Activated T-helper 17 cell treated with anti-CD3 and anti-CD28 coated beads, Interleukin-2, amount 50 U/mL, for 72 hours (primary cell): ENCODE measurements around the gene UBASH3A. TPM values are rescaled to one million over a fixed set of nuclear protein-coding genes. Genes with fewer than 3 reads are reported as not detected.

ENCODE experiments used
- total RNA-seq, 2 donors: library from RNA; stranded (reverse); gene quantifications; one replicate each; pipeline ENCODE4 v1.2.3, GENCODE V29; 2022

UBASH3A gene
- total RNA-seq, 2 donors from 2014 or later: 28.3 to 42.1 TPM

Other genes starting within 250 kb of the UBASH3A start
- 1 to 10 TPM; 3.1 to 8.2 TPM for gene ABCG1, start 184.8 kb upstream of the UBASH3A start, total RNA-seq
- not detected for gene TFF3, start 88.5 kb upstream of the UBASH3A start, total RNA-seq
- not detected for gene TFF2, start 52.9 kb upstream of the UBASH3A start, total RNA-seq
- not detected for gene TFF1, start 37.4 kb upstream of the UBASH3A start, total RNA-seq
- 100 to 1,000 TPM in 1 of 2 donors, 10 to 100 TPM in 1; 24.0 to 163 TPM for gene TMPRSS3, start 7.8 kb upstream of the UBASH3A start, total RNA-seq
- gene RSPH1, start 92.3 kb downstream of the UBASH3A start, total RNA-seq: under 1 TPM in 1 of 2 donors, not detected in 1; 0.82 TPM
- gene SLC37A1, start 110.0 kb downstream of the UBASH3A start, total RNA-seq: 10 to 100 TPM in 1 of 2 donors, 1 to 10 TPM in 1; 3.8 to 17.7 TPM
- gene PDE9A, start 249.7 kb downstream of the UBASH3A start, total RNA-seq: 1 to 10 TPM in 1 of 2 donors, under 1 TPM in 1; 0.95 to 6.9 TPM